T-helper 2 cell treated with Interferon-gamma antibody and Interleukin-4, amounts not matched to agents 100 ng/mL and 5 ng/mL, for 36 hours (primary cell): ENCODE results near the gene CRYBG2. TPM values are rescaled to one million over a fixed set of nuclear protein-coding genes. Genes with fewer than 3 reads are reported as not detected.

Experiments
- total RNA-seq: library from RNA; stranded (reverse); gene quantifications from 2 replicates; pipeline ENCODE4 v1.2.3, GENCODE V29; 2022

The CRYBG2 gene
- total RNA-seq, 1 donor from 2014 or later: 1.2 TPM

Other genes starting within 250 kb of the CRYBG2 start
- gene PDIK1L, start 242.3 kb downstream of the CRYBG2 start, total RNA-seq: 19.9 and 23.4 TPM in 2 replicates
- gene FAM110D, start 195.1 kb downstream of the CRYBG2 start, total RNA-seq: not detected in 2 replicates
- not detected in 2 replicates for gene C1orf232, start 185.2 kb downstream of the CRYBG2 start, total RNA-seq
- gene ZNF593, start 184.2 kb downstream of the CRYBG2 start, total RNA-seq: 41.9 and 42.2 TPM in 2 replicates
- not detected in 2 replicates for gene ZNF593OS, start 182.3 kb downstream of the CRYBG2 start, total RNA-seq
- gene CNKSR1, start 176.6 kb downstream of the CRYBG2 start, total RNA-seq: 5.9 and 7.2 TPM in 2 replicates
- gene CATSPER4, start 163.5 kb downstream of the CRYBG2 start, total RNA-seq: not detected in 2 replicates
- 41.0 and 44.0 TPM in 2 replicates for gene CEP85, start 119.9 kb downstream of the CRYBG2 start, total RNA-seq
- gene SH3BGRL3, start 74.0 kb downstream of the CRYBG2 start, total RNA-seq: 679 and 690 TPM in 2 replicates
- 31.9 and 32.2 TPM in 2 replicates for gene UBXN11, start 47.5 kb downstream of the CRYBG2 start, total RNA-seq
- 1,191 and 1,203 TPM in 2 replicates for gene CD52, start 36.2 kb downstream of the CRYBG2 start, total RNA-seq
- gene ZNF683, start 18.6 kb upstream of the CRYBG2 start, total RNA-seq: 0.52 TPM in 1 of 2 replicates, not detected in the other
- gene LIN28A, start 56.7 kb upstream of the CRYBG2 start, total RNA-seq: not detected in 2 replicates
- 60.8 and 61.6 TPM in 2 replicates for gene DHDDS, start 78.2 kb upstream of the CRYBG2 start, total RNA-seq
- gene HMGN2, start 118.3 kb upstream of the CRYBG2 start, total RNA-seq: 974 and 979 TPM in 2 replicates
- 169 and 175 TPM in 2 replicates for gene RPS6KA1, start 175.6 kb upstream of the CRYBG2 start, total RNA-seq